Stimulated activated naive CD8-positive, alpha-beta T cell treated with anti-CD3 and anti-CD28 coated beads, Interleukin-15, Interleukin-2, amounts not matched to agents 100 U/mL and 50 U/mL, for 24 hours (primary cell): ENCODE measurements around the gene PKN3.

Source experiments
- ATAC-seq: fragments of 150-1000 bp; cut with Tn5 transposase; one replicate; pipeline ENCODE4 v1.10.0; 2021
- DNase-seq: peaks from one replicate; pipeline ENCODE4 v3.0.0; 2021

Gene PKN3

GRCh38 chr9:128742401-128742800 lies 40.1 kb downstream of the PKN3 start:
- DNase-seq (no peak), ATAC-seq (no peak)

- DNase-seq (no peak), ATAC-seq (no peak)
These were observed 41.1 kb downstream of the PKN3 start for GRCh38 chr9:128743421-128743820.

- DNase-seq = no peak
- ATAC-seq = no peak
These were observed 44.9 kb downstream of the PKN3 start for GRCh38 chr9:128747241-128747640.

GRCh38 chr9:128750926-128751595 lies 48.8 kb downstream of the PKN3 start:
- no peak for DNase-seq
- ATAC-seq = no peak

- no peak for ATAC-seq
These were observed 51.3 kb downstream of the PKN3 start for GRCh38 chr9:128753627-128754026.

GRCh38 chr9:128757602-128758001 lies 55.3 kb downstream of the PKN3 start:
- DNase-seq (no peak), ATAC-seq (no peak)

More at GRCh38 chr9:128753627-128754026, 51.3 kb downstream of the PKN3 start:
- no peak for DNase-seq

GRCh38 chr9:128762671-128763449 lies 60.6 kb downstream of the PKN3 start:
- no peak for DNase-seq
- ATAC-seq = no peak

- DNase-seq = peak; percentile 15
- ATAC-seq = peak; percentile 48
These were observed 62.1 kb downstream of the PKN3 start for GRCh38 chr9:128764361-128764760.

GRCh38 chr9:128765499-128765898 lies 63.2 kb downstream of the PKN3 start:
- DNase-seq (no peak), ATAC-seq (no peak)

GRCh38 chr9:128768606-128769005 lies 66.3 kb downstream of the PKN3 start:
- no peak for ATAC-seq

More at GRCh38 chr9:128768606-128769005, 66.3 kb downstream of the PKN3 start:
- no peak for DNase-seq
